Endodermal cell (in vitro differentiated cells): ENCODE results near the gene FAM83F. TPM values are rescaled to one million over a fixed set of nuclear protein-coding genes. Genes with fewer than 3 reads are reported as not detected.

Source experiments
- DNase-seq: peaks from one replicate; pipeline ENCODE4 v3.0.0-alpha.2; 2017
- H3K27ac ChIP-seq: 2 replicates; pipeline ENCODE4 v1.5.1; 2013; ENCODE audit warnings: mild to moderate bottlenecking, low read depth, low read length, moderate library complexity
- H3K27me3 ChIP-seq: 2 replicates; pipeline ENCODE4 v1.6.1; 2013; ENCODE audit warnings: mild to moderate bottlenecking, low read length, moderate library complexity; ENCODE audit not compliant: insufficient read depth, control insufficient read depth, poor library complexity, severe bottlenecking
- H3K36me3 ChIP-seq: 2 replicates; pipeline ENCODE4 v1.7.0; 2013; ENCODE audit warnings: mild to moderate bottlenecking, low read length, moderate library complexity; ENCODE audit not compliant: control insufficient read depth, insufficient read depth
- H3K4me1 ChIP-seq: one replicate; pipeline ENCODE4 v1.7.0; 2013; ENCODE audit warnings: low read length; ENCODE audit not compliant: control insufficient read depth, insufficient read depth
- H3K4me3 ChIP-seq: 2 replicates; pipeline ENCODE4 v1.5.1; 2013; ENCODE audit warnings: mild to moderate bottlenecking, low read length, moderate library complexity
- H3K9ac ChIP-seq: 2 replicates; pipeline ENCODE4 v1.6.1; 2013; ENCODE audit warnings: mild to moderate bottlenecking, low read length, moderate library complexity; ENCODE audit not compliant: poor library complexity, severe bottlenecking; ENCODE audit errors: extremely low read depth
- H3K9me3 ChIP-seq: 2 replicates; pipeline ENCODE4 v1.6.1; 2013; ENCODE audit warnings: mild to moderate bottlenecking, low read length, moderate library complexity; ENCODE audit not compliant: control insufficient read depth
- H3K27ac Mint-ChIP-seq: 2 replicates; pipeline ENCODE4 v1.8.0; 2020; ENCODE audit warnings: mixed read lengths
- H3K27me3 Mint-ChIP-seq: 2 replicates; pipeline ENCODE4 v1.8.0; 2021; ENCODE audit warnings: mild to moderate bottlenecking, mixed read lengths; ENCODE audit not compliant: insufficient read depth
- H3K36me3 Mint-ChIP-seq: 2 replicates; pipeline ENCODE4 v1.8.0; 2020; ENCODE audit warnings: low read depth, mixed read lengths
- H3K4me1 Mint-ChIP-seq: 2 replicates; pipeline ENCODE4 v1.8.0; 2020; ENCODE audit warnings: mixed read lengths
- H3K4me3 Mint-ChIP-seq: 2 replicates; pipeline ENCODE4 v1.8.0; 2020; ENCODE audit warnings: mild to moderate bottlenecking, moderate library complexity, mixed read lengths
- H3K9me3 Mint-ChIP-seq: 2 replicates; pipeline ENCODE4 v1.8.0; 2020; ENCODE audit warnings: mild to moderate bottlenecking, mixed read lengths
- CTCF ChIP-seq: fragments of 200-600 bp; sonication (generic); conservative IDR thresholded peaks from 2 replicates; pipeline ENCODE4 v1.5.0; 2021; ENCODE audit warnings: antibody characterized with exemption, mild to moderate bottlenecking
- WGBS, 2 experiments: methylation state at CpG; one replicate each; pipeline versions ENCODE4 v1.1.5 to v1.1.7; 2013; ENCODE audit warnings: missing lambda C conversion rate in 2 of 2, mixed read lengths in 1 of 2; ENCODE audit not compliant: insufficient coverage in 1 of 2, insufficient read length in 1 of 2; 5-methylcytosine and 5-hydroxymethylcytosine counted together
- total RNA-seq, 2 donors: library from RNA; stranded (reverse); fragmentation: NEBNext Ultra II Directional in 1 of 2; extraction: Animal tissue kit (Norgen Biotek cat#: 25700) in 1 of 2; gene quantifications; 2 replicates in 1 of 2; 3 replicates in 1 of 2; pipeline ENCODE4 v1.2.1, GENCODE V29; 2021

The FAM83F gene
- total RNA-seq, 2 donors from 2014 or later: 18.9 to 34.1 TPM

GRCh38 chr22:40031766-40032470 lies 37.2 kb downstream of the FAM83F start:
- H3K36me3 ChIP-seq: no peaks in the 10 kb centered on the region
- Mint-ChIP-seq H3K27me3 (no peaks in the 10 kb centered on the region), H3K27ac (no peak overlapping the region), H3K4me1 (no peaks in the 10 kb centered on the region), H3K9me3 (no peaks in the 10 kb centered on the region), H3K36me3 (peaks cover 8% of the 10 kb centered on the region), H3K4me3 (no peak overlapping the region)
- DNase-seq: no peak
- H3K4me1 ChIP-seq: no peaks in the 10 kb centered on the region
- 94 to 97% methylated on average over 9 to 10 of the region's 10 CpGs for WGBS, 2 experiments
- no peaks in the 10 kb centered on the region for H3K27me3 ChIP-seq
- H3K4me3 ChIP-seq: no peak overlapping the region
- no peaks in the 10 kb centered on the region for H3K9me3 ChIP-seq
- H3K27ac ChIP-seq: no peak overlapping the region
- no peak overlapping the region for H3K9ac ChIP-seq
- TF ChIP-seq CTCF: no peak

- WGBS, 2 experiments: 91 to 92% methylated on average over 10 to 12 of the region's 12 CpGs
- Mint-ChIP-seq H3K27me3 (peaks cover 10% of the 10 kb centered on the region), H3K27ac (no peak overlapping the region), H3K9me3 (no peaks in the 10 kb centered on the region), H3K36me3 (peaks cover 2% of the 10 kb centered on the region), H3K4me1 (no peaks in the 10 kb centered on the region), H3K4me3 (no peak overlapping the region)
- Histone ChIP-seq H3K36me3 (no peaks in the 10 kb centered on the region), H3K4me1 (no peaks in the 10 kb centered on the region), H3K27me3 (peaks cover 11% of the 10 kb centered on the region), H3K27ac (no peak overlapping the region), H3K4me3 (no peak overlapping the region), H3K9me3 (no peaks in the 10 kb centered on the region), H3K9ac (no peak overlapping the region)
- no peak for TF ChIP-seq CTCF
- DNase-seq: no peak
Observed at GRCh38 chr22:40033586-40034380, 39.0 kb downstream of the FAM83F start.

- peaks cover 2% of the 10 kb centered on the region for H3K36me3 Mint-ChIP-seq
- DNase-seq: no peak
Observed at GRCh38 chr22:40035351-40035750, 40.6 kb downstream of the FAM83F start.

More at GRCh38 chr22:40035351-40035750, 40.6 kb downstream of the FAM83F start:
- no peak overlapping the region for H3K4me3 ChIP-seq
- no peak overlapping the region for H3K27ac Mint-ChIP-seq
- 86 to 94% methylated on average over 6 to 11 of the region's 11 CpGs for WGBS, 2 experiments
- no peaks in the 10 kb centered on the region for H3K4me1 ChIP-seq
- H3K4me1 Mint-ChIP-seq: no peaks in the 10 kb centered on the region
- no peak overlapping the region for H3K9ac ChIP-seq
- peaks cover 23% of the 10 kb centered on the region for H3K27me3 Mint-ChIP-seq
- TF ChIP-seq CTCF: no peak
- H3K9me3 Mint-ChIP-seq: no peaks in the 10 kb centered on the region
- H3K4me3 Mint-ChIP-seq: no peak overlapping the region
- no peak overlapping the region for H3K27ac ChIP-seq
- H3K36me3 ChIP-seq: no peaks in the 10 kb centered on the region
- H3K9me3 ChIP-seq: no peaks in the 10 kb centered on the region
- peaks cover 27% of the 10 kb centered on the region for H3K27me3 ChIP-seq
